HFF-Myc (cell line): ENCODE measurements around the gene GTF2F2.

ENCODE experiments used
- DNase-seq: peaks from one replicate; pipeline ENCODE4 v3.0.0-alpha.2; 2011; ENCODE audit warnings: low read depth; ENCODE audit errors: extremely low read depth
- H3K4me3 ChIP-seq: replicated peaks from 2 replicates; pipeline ENCODE4 v1.5.1; 2011; ENCODE audit warnings: low read depth, mild to moderate bottlenecking, control low read depth, low read length
- CTCF ChIP-seq: IDR thresholded peaks from 2 replicates; pipeline ENCODE4 v1.5.1; 2012; ENCODE audit warnings: mild to moderate bottlenecking, low read depth, low read length, control low read depth; ENCODE audit errors: missing control alignments

GTF2F2 gene

GRCh38 chr13:45105895-45106294 lies 14.4 kb upstream of the GTF2F2 start:
- no peak for DNase-seq
- no peak overlapping the region for H3K4me3 ChIP-seq
- TF ChIP-seq CTCF = no peak

- no peak for TF ChIP-seq CTCF
- DNase-seq = no peak
- no peak overlapping the region for H3K4me3 ChIP-seq
Measured at GRCh38 chr13:45107539-45107938, 12.8 kb upstream of the GTF2F2 start.

- DNase-seq = no peak
- TF ChIP-seq CTCF = no peak
- no peak overlapping the region for H3K4me3 ChIP-seq
Measured at GRCh38 chr13:45108716-45109101, 11.6 kb upstream of the GTF2F2 start.

GRCh38 chr13:45109102-45109720 lies 11.1 kb upstream of the GTF2F2 start:
- H3K4me3 ChIP-seq = no peak overlapping the region
- no peak for DNase-seq
- TF ChIP-seq CTCF = no peak

GRCh38 chr13:45113233-45114224 lies 6.8 kb upstream of the GTF2F2 start:
- no peak for TF ChIP-seq CTCF

GRCh38 chr13:45119469-45119990 lies 780 bp upstream of the GTF2F2 start:
- DNase-seq = no peak
- peak overlapping the region; percentile 91 for H3K4me3 ChIP-seq
- no peak for TF ChIP-seq CTCF

More at GRCh38 chr13:45113233-45114224, 6.8 kb upstream of the GTF2F2 start:
- no peak for DNase-seq
- H3K4me3 ChIP-seq = no peak overlapping the region
